Activated B cell treated with CpG ODN at 0.5 μM for 24 hours (primary cell): ENCODE results near the gene HIPK4. TPM values are rescaled to one million over a fixed set of nuclear protein-coding genes. Genes with fewer than 3 reads are reported as not detected.

Experiments
- ATAC-seq: fragments of 200-7000 bp; cut with Tn5 transposase; one replicate; pipeline ENCODE4 v1.10.0; 2021; ENCODE audit warnings: low read depth, mild to moderate bottlenecking, moderate library complexity
- CTCF ChIA-PET: fragments of 350-600 bp; sonication (Branson Sonifier 250); formaldehyde crosslinking; loops from one replicate; lab custom pipeline; 2021; ENCODE audit warnings: antibody characterized with exemption; lab: Charles Lee
- POLR2A ChIA-PET: fragments of 350-600 bp; sonication (Branson Sonifier 250); formaldehyde crosslinking; loops from one replicate; lab custom pipeline; 2021; ENCODE audit warnings: antibody characterized with exemption; lab: Charles Lee
- DNase-seq: peaks from one replicate; pipeline ENCODE4 v3.0.0; 2022
- H3K27ac Mint-ChIP-seq: one replicate; pipeline ENCODE4 v1.8.0; 2020; ENCODE audit warnings: mixed read lengths
- H3K27me3 Mint-ChIP-seq: one replicate; pipeline ENCODE4 v1.8.0; 2021; ENCODE audit warnings: mixed read lengths
- H3K36me3 Mint-ChIP-seq: one replicate; pipeline ENCODE4 v1.8.0; 2021; ENCODE audit warnings: low read depth, mixed read lengths
- H3K4me1 Mint-ChIP-seq: one replicate; pipeline ENCODE4 v1.8.0; 2021; ENCODE audit warnings: mixed read lengths
- H3K4me3 Mint-ChIP-seq: one replicate; pipeline ENCODE4 v1.8.0; 2020; ENCODE audit warnings: mild to moderate bottlenecking, mixed read lengths
- H3K9me3 Mint-ChIP-seq: one replicate; pipeline ENCODE4 v1.8.0; 2020; ENCODE audit warnings: mixed read lengths
- intact Hi-C: fragments of 100-400 bp; cut with micrococcal nuclease; formaldehyde crosslinking; loops from one replicate; pipeline ENCODE4 v1.15.1; 2024
- total RNA-seq: library from RNA; stranded (reverse); gene quantifications from 2 replicates; pipeline ENCODE4 v1.2.3, GENCODE V29; 2022
- TF ChIP-seq, protein P1 (sequence below): fragments of 200-600 bp; IDR thresholded peaks from one replicate; pipeline ENCODE4 v1.8.0; 2022; ENCODE audit warnings: antibody characterized with exemption, mild to moderate bottlenecking

Gene HIPK4
- total RNA-seq, 1 donor from 2014 or later, result 0.09 TPM

- Mint-ChIP-seq H3K9me3 (no peaks in the 10 kb centered on the region), H3K4me1 (peaks cover 31% of the 10 kb centered on the region), H3K4me3 (peak within 1 kb of the TSS; percentile 93), H3K27ac (peak within 1 kb of the TSS; percentile 93), H3K27me3 (no peaks in the 10 kb centered on the region), H3K36me3 (peaks cover 16% of the 10 kb centered on the region)
- TF ChIP-seq, protein P1, sequence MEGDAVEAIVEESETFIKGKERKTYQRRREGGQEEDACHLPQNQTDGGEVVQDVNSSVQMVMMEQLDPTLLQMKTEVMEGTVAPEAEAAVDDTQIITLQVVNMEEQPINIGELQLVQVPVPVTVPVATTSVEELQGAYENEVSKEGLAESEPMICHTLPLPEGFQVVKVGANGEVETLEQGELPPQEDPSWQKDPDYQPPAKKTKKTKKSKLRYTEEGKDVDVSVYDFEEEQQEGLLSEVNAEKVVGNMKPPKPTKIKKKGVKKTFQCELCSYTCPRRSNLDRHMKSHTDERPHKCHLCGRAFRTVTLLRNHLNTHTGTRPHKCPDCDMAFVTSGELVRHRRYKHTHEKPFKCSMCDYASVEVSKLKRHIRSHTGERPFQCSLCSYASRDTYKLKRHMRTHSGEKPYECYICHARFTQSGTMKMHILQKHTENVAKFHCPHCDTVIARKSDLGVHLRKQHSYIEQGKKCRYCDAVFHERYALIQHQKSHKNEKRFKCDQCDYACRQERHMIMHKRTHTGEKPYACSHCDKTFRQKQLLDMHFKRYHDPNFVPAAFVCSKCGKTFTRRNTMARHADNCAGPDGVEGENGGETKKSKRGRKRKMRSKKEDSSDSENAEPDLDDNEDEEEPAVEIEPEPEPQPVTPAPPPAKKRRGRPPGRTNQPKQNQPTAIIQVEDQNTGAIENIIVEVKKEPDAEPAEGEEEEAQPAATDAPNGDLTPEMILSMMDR, result no peak
- peak; percentile 100 for DNase-seq
- ChIA-PET CTCF (interaction anchor here (1.1 to 1.5 kb wide), 4 partner anchors 8 to 40 kb away, joined by 3 to 6 read pairs (median 4); partner anchors contain the start of gene BLVRB), POLR2A (interaction anchor here (0.5 to 4.2 kb wide), 22 partner anchors 9 to 1520 kb away, joined by 3 to 89 read pairs (median 4); partner anchors contain the start of genes AKT2, BLVRB, C19orf47 and COQ8B)
- intact Hi-C loops, result loop anchor here (1.0 kb wide), 4 partner anchors 10 to 40 kb away; partner anchors contain the start of genes BLVRB and SERTAD3
- peak; percentile 90 for ATAC-seq
These were observed 35.7 kb upstream of the HIPK4 start, which contains the start of gene SERTAD1 for GRCh38 chr19:40425450-40426287. SERTAD1 (minus strand) TSS chr19:40425992; CDS start chr19:40423546, 2,446 bp downstream.

GRCh38 chr19:40424637-40425449 lies 34.9 kb upstream of the HIPK4 start:
- TF ChIP-seq, protein P1, result no peak
- Mint-ChIP-seq H3K4me1 (peaks cover 34% of the 10 kb centered on the region), H3K36me3 (peaks cover 16% of the 10 kb centered on the region), H3K27ac (peak overlapping the region; percentile 93), H3K9me3 (no peaks in the 10 kb centered on the region), H3K4me3 (peak overlapping the region; percentile 93), H3K27me3 (no peaks in the 10 kb centered on the region)
- CTCF ChIA-PET, result interaction anchor here (1.4 to 5.1 kb wide), 4 partner anchors 9 to 120 kb away, joined by 3 to 21 read pairs (median 5); partner anchors contain the start of gene BLVRB
- intact Hi-C loops, result loop anchor here (1.0 to 5.0 kb wide), 5 partner anchors 10 to 172 kb away; partner anchors contain the start of genes BLVRB and SERTAD3
- POLR2A ChIA-PET, result interaction anchor here (0.5 to 4.2 kb wide), 5 partner anchors 10 to 76 kb away, joined by 4 to 89 read pairs (median 7); partner anchors contain the start of genes C19orf47, PLD3 and SERTAD3
- DNase-seq, result no peak
- no peak for ATAC-seq

DNA sequence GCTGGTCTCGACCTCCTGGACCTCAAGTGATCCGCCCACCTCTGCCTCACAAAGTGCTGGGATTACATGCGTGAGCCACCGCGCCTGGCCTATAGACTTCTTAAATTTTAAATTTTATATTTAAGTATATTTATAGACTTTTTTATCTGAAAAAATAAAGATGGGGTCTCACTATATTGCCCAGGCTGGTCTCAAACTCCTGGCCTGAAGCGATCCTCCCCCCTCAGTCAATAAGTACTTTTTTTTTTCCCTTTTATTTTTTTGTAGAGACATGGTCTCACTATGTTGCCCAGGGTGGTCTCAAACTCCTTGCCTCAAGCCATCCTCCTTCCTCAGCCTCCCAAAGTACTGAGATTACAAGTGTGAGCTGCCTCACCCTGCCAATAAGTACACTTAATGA lies 34.0 kb upstream of the HIPK4 start:
- Mint-ChIP-seq H3K27ac (no peak overlapping the region), H3K36me3 (peaks cover 16% of the 10 kb centered on the region), H3K4me1 (peaks cover 35% of the 10 kb centered on the region), H3K4me3 (no peak overlapping the region), H3K27me3 (no peaks in the 10 kb centered on the region), H3K9me3 (no peaks in the 10 kb centered on the region)
- ChIA-PET CTCF (interaction anchor here (1.4 to 5.1 kb wide), 3 partner anchors 19 to 119 kb away, joined by 4 to 21 read pairs (median 6); partner anchors contain the start of gene BLVRB), POLR2A (interaction anchor here (1.1 to 4.2 kb wide), 5 partner anchors 11 to 76 kb away, joined by 3 to 104 read pairs (median 33); partner anchors contain the start of genes C19orf47, PLD3 and SERTAD3)
- DNase-seq (no peak), ATAC-seq (no peak)
- TF ChIP-seq, protein P1, result no peak
- intact Hi-C loops, result loop anchor here (5.0 kb wide), 1 partner anchor 173 kb away; no protein-coding TSS in a partner anchor

GRCh38 chr19:40422748-40423566 lies 33.0 kb upstream of the HIPK4 start:
- H3K4me1 Mint-ChIP-seq, result peaks cover 35% of the 10 kb centered on the region
- CTCF ChIA-PET, result interaction anchor here (5.1 kb wide), 1 partner anchor 118 kb away, joined by 21 read pairs; no protein-coding TSS in a partner anchor
- no peak overlapping the region for H3K4me3 Mint-ChIP-seq
- H3K9me3 Mint-ChIP-seq, result no peaks in the 10 kb centered on the region
- ATAC-seq, result no peak
- intact Hi-C loops, result loop anchor here (5.0 kb wide), 1 partner anchor 174 kb away; no protein-coding TSS in a partner anchor
- POLR2A ChIA-PET, result interaction anchor here (1.1 to 4.1 kb wide), 4 partner anchors 10 to 42 kb away, joined by 3 to 104 read pairs (median 32); partner anchors contain the start of genes BLVRB and SERTAD3
- no peaks in the 10 kb centered on the region for H3K27me3 Mint-ChIP-seq
- H3K36me3 Mint-ChIP-seq, result peaks cover 16% of the 10 kb centered on the region
- no peak for DNase-seq
- TF ChIP-seq, protein P1, result no peak
- H3K27ac Mint-ChIP-seq, result peak overlapping the region; percentile 86
